Measurements from ENCODE around the gene GLB1L3.

- TF ChIP-seq ZFX (IDR thresholded peaks at IDR 0.05) (no peak), CTCF (IDR thresholded peaks at IDR 0.05 in 2 of 3, conservative IDR thresholded peaks at IDR 0.05 in 1 of 3; ENCODE audit: borderline replicate concordance in 1 of 3, insufficient read depth in 1 of 3, low read depth in 2 of 3, low read length in 2 of 3) (no peak), POLR2A (IDR thresholded peaks at IDR 0.05; ENCODE audit: borderline replicate concordance, extremely low read depth, insufficient read depth, insufficient read length) (no peak), MAX (IDR thresholded peaks at IDR 0.05) (no peak), TCF7L2 (IDR thresholded peaks at IDR 0.05; ENCODE audit: borderline replicate concordance, extremely low read depth, insufficient read depth, insufficient read length) (no peak), ATF3 (IDR thresholded peaks at IDR 0.05) (no peak), YY1 (IDR thresholded peaks at IDR 0.05; ENCODE audit: extremely low read depth, insufficient replicate concordance, low read depth, low read length) (no peak), CEBPB (IDR thresholded peaks at IDR 0.05; ENCODE audit: low read depth) (no peak), CBX3 (IDR thresholded peaks at IDR 0.05; ENCODE audit: low read depth) (no peak), SP1 (IDR thresholded peaks at IDR 0.05; ENCODE audit: low read depth) (no peak), SIN3A (IDR thresholded peaks at IDR 0.05; ENCODE audit: low read depth) (no peak), JUND (IDR thresholded peaks at IDR 0.05) (no peak)
These were observed 81.3 kb downstream of the GLB1L3 start for GRCh38 chr11:134357545-134357839.
